ENCODE data around the gene SAMM50. TPM values are rescaled to one million over a fixed set of nuclear protein-coding genes. Genes with fewer than 3 reads are reported as not detected.

The SAMM50 gene
- total RNA-seq, 4 donors from 2014 or later = 67.4 to 104 (median 72.0) TPM

- Histone ChIP-seq H3K4me1 (peaks cover 2 to 16% of the 10 kb centered on the region in 2 donors), H3K27ac (peak overlapping the region in 1 of 4 donors; percentile 44), H3K36me3 (peaks cover 0 to 60% of the 10 kb centered on the region in 2 donors), H3K9me3 (no peaks in the 10 kb centered on the region), H3K4me3 (no peak overlapping the region), H3K27me3 (no peaks in the 10 kb centered on the region)
- ATAC-seq (peak in 1 of 2 donors; percentile 41), DNase-seq (no peak)
- TF ChIP-seq POLR2A (IDR thresholded peaks at IDR 0.05) = no peak
- TF ChIP-seq, protein P1, sequence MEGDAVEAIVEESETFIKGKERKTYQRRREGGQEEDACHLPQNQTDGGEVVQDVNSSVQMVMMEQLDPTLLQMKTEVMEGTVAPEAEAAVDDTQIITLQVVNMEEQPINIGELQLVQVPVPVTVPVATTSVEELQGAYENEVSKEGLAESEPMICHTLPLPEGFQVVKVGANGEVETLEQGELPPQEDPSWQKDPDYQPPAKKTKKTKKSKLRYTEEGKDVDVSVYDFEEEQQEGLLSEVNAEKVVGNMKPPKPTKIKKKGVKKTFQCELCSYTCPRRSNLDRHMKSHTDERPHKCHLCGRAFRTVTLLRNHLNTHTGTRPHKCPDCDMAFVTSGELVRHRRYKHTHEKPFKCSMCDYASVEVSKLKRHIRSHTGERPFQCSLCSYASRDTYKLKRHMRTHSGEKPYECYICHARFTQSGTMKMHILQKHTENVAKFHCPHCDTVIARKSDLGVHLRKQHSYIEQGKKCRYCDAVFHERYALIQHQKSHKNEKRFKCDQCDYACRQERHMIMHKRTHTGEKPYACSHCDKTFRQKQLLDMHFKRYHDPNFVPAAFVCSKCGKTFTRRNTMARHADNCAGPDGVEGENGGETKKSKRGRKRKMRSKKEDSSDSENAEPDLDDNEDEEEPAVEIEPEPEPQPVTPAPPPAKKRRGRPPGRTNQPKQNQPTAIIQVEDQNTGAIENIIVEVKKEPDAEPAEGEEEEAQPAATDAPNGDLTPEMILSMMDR (IDR thresholded peaks at IDR 0.05 in 4 of 5, conservative IDR thresholded peaks at IDR 0.05 in 1 of 5) = no peak
- intact Hi-C loops (cut with DNase I; ENCODE audit: low total_unique reads) (no loop called here), in situ Hi-C loops (cut with MboI; ENCODE audit: low sequenced_read_pairs in 4 of 4) (no loop called here)
Observed at GRCh38 chr22:43967069-43967468, 11.8 kb downstream of the SAMM50 start.

DNA sequence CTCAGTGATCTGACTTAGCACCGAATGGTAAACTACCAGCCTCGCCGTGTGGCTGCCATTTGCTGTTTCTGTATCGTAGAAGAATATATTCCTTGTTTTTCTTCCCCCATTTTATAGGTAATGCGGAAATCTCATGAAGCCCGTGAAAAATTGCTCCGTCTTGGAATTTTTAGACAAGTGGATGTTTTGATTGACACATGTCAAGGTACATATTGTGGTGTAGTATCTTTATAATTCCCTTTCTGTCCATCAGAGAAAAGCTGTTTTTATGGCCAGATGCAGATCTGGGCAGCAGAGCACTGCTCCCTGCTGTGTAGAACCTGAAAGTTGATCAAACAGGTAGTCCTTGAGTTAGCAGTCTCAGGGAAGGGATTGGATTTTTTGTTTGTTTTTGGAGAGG is 13.4 kb downstream of the SAMM50 start:
- no peak for TF ChIP-seq POLR2A (IDR thresholded peaks at IDR 0.05)
- TF ChIP-seq, protein P1 (IDR thresholded peaks at IDR 0.05 in 4 of 5, conservative IDR thresholded peaks at IDR 0.05 in 1 of 5) = no peak

GRCh38 chr22:43969021-43969878 is 14.0 kb downstream of the SAMM50 start:
- Histone ChIP-seq H3K27me3 (no peaks in the 10 kb centered on the region), H3K9me3 (no peaks in the 10 kb centered on the region), H3K4me3 (no peak overlapping the region), H3K4me1 (peaks cover 0 to 6% of the 10 kb centered on the region in 2 donors), H3K36me3 (peaks cover 2 to 74% of the 10 kb centered on the region in 2 donors), H3K27ac (no peak overlapping the region)
- in situ Hi-C loops (cut with MboI; ENCODE audit: low sequenced_read_pairs in 4 of 4) (no loop called here), intact Hi-C loops (cut with DNase I; ENCODE audit: low total_unique reads) (no loop called here)
- DNase-seq = no peak
- no peak for TF ChIP-seq POLR2A (IDR thresholded peaks at IDR 0.05)
- TF ChIP-seq, protein P1 (IDR thresholded peaks at IDR 0.05 in 4 of 5, conservative IDR thresholded peaks at IDR 0.05 in 1 of 5) = no peak
- no peak for ATAC-seq

More for the DNA sequence above, 13.4 kb downstream of the SAMM50 start:
- intact Hi-C loops (cut with DNase I; ENCODE audit: low total_unique reads) (no loop called here), in situ Hi-C loops (cut with MboI; ENCODE audit: low sequenced_read_pairs in 4 of 4) (no loop called here)
- Histone ChIP-seq H3K36me3 (peaks cover 2 to 74% of the 10 kb centered on the region in 2 donors), H3K27ac (no peak overlapping the region), H3K9me3 (no peaks in the 10 kb centered on the region), H3K4me3 (no peak overlapping the region), H3K27me3 (no peaks in the 10 kb centered on the region), H3K4me1 (peaks cover 0 to 9% of the 10 kb centered on the region in 2 donors)
- DNase-seq (no peak), ATAC-seq (no peak)

DNA sequence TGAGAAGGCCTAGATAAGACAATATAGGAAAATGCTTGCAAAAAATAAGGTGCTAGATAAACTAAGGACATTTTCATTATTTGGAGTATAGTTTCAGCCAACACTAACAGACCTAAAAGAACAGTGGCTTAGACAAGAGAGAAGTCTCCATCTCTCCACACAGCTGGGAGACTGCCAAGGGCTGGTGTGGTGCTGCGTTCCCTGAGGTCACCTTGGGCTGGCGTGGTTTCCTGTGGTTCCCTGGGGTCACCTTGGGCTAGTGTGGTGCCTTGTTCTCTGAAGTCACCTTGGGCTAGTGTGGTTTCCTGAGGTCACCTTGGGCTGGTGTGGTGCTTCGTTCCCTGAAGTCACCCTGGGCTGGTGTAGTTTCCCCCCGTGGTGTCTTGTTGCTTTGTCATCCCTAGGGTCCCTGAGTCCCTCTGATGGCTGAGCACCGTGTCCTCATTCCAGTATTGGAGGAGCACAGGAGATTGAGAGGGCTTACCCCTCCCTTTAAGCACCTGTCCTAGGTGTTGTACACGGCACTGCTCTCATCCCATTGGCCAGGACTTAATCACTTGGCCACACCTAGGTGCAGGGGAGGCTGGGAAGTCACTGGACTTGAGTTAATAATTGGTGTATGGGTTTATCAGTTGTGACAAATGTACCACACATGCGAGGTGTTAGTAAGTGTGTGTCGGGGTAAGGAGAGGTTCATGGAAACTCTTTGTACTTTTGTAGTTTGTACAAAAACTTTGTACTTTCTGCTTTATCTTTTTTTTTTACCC is 14.9 kb downstream of the SAMM50 start:
- TF ChIP-seq, protein P1 (IDR thresholded peaks at IDR 0.05 in 4 of 5, conservative IDR thresholded peaks at IDR 0.05 in 1 of 5) = no peak
- no peak for TF ChIP-seq POLR2A (IDR thresholded peaks at IDR 0.05)
- H3K4me1 ChIP-seq = no peaks in the 10 kb centered on the region
- intact Hi-C loops (cut with DNase I; ENCODE audit: low total_unique reads) = no loop called here
- peaks cover 2 to 74% of the 10 kb centered on the region in 2 donors for H3K36me3 ChIP-seq
- in situ Hi-C loops (cut with MboI; ENCODE audit: low sequenced_read_pairs in 4 of 4) = no loop called here
- no peak for ATAC-seq
- H3K27me3 ChIP-seq = no peaks in the 10 kb centered on the region
- no peaks in the 10 kb centered on the region for H3K9me3 ChIP-seq
- no peak overlapping the region for H3K4me3 ChIP-seq
- H3K27ac ChIP-seq = no peak overlapping the region
- no peak for DNase-seq

All from gastrocnemius medialis (tissue), 4 donors.